K562 (cell line): ENCODE results near the gene PKD2. TPM values are rescaled to one million over a fixed set of nuclear protein-coding genes. Genes with fewer than 3 reads are reported as not detected.

Experiments
- ATAC-seq: fragments of 200-7000 bp; cut with Tn5 transposase; 3 replicates; pipeline ENCODE4 v1.9.1; 2020; ENCODE audit warnings: moderate library complexity
- Bru-seq: library from RNA; stranded (reverse); fragments of 400-500 nt; gene quantifications from one replicate; lab custom pipeline; 2021; lab: Mats Ljungman, UMichigan
- BruChase-seq, 2 experiments: library from RNA; stranded (reverse); fragments of 400-500 nt; gene quantifications; one replicate each; lab custom pipeline; 2021; lab: Mats Ljungman, UMichigan
- BruUV-seq: library from RNA; stranded (reverse); fragments of 400-500 nt; replicated peaks from 2 replicates; lab custom pipeline; 2021; lab: Mats Ljungman, UMichigan
- CTCF ChIA-PET: fragments of 300-600 bp; formaldehyde crosslinking; extraction: SDS; loops from one replicate; lab custom pipeline; 2021; ENCODE audit warnings: low intra/inter-chr PET ratio; lab: Yijun Ruan, JAX
- POLR2A ChIA-PET: fragments of 300-600, 350-650 bp; sonication (Branson Sonifier 250); formaldehyde crosslinking; extraction: SDS; loops from one replicate; lab custom pipeline; 2021; ENCODE audit warnings: antibody characterized with exemption, inconsistent platforms; lab: Yijun Ruan, JAX
- DNase-seq, 4 experiments: peaks; one replicate each; pipeline versions ENCODE4 v3.0.0 to v3.0.0-alpha.2; 2011 to 2018; ENCODE audit warnings: low spot score in 3 of 4, mixed read lengths in 3 of 4; ENCODE audit errors: extremely low read depth in 1 of 4
- FAIRE-seq: peaks from 2 replicates; lab custom pipeline; 2011; peaks lifted over from hg19 to GRCh38; lab: Jason Lieb, UNC
- H2AFZ ChIP-seq: 2 replicates; pipeline ENCODE4 v1.6.0; 2011; ENCODE audit warnings: low read depth, low read length, control low read depth, inconsistent platforms
- H3K27ac ChIP-seq: fragments of 200-600 bp; 3 replicates; pipeline ENCODE4 v1.8.0; 2011; ENCODE audit warnings: low read depth, mild to moderate bottlenecking, control low read depth, inconsistent platforms, low read length, moderate library complexity, mixed read lengths; ENCODE audit errors: extremely low read depth
- H3K27me3 ChIP-seq, 2 experiments: fragments of 300-600 bp in 1 of 2; 2 replicates in 1 of 2; 3 replicates in 1 of 2; pipeline versions ENCODE4 v1.6.0 to v1.8.0; 2011; ENCODE audit warnings: inconsistent platforms in 2 of 2, low read length in 2 of 2, mild to moderate bottlenecking in 1 of 2, mixed read lengths in 1 of 2, moderate library complexity in 1 of 2; ENCODE audit not compliant: control insufficient read depth in 2 of 2, insufficient read depth in 2 of 2
- H3K36me3 ChIP-seq: fragments of 300-600 bp; 3 replicates; pipeline ENCODE4 v1.8.0; 2011; ENCODE audit warnings: mild to moderate bottlenecking, low read length, inconsistent platforms; ENCODE audit not compliant: control insufficient read depth, insufficient read depth
- H3K4me1 ChIP-seq, 2 experiments: fragments of 200-600 bp in 1 of 2; replicated peaks in 1 of 2; 2 replicates in 1 of 2; 3 replicates in 1 of 2; pipeline versions ENCODE4 v1.5.1 to v1.8.0; 2011; ENCODE audit warnings: inconsistent platforms in 2 of 2, low read length in 2 of 2, mild to moderate bottlenecking in 1 of 2, mixed read lengths in 1 of 2, moderate library complexity in 1 of 2; ENCODE audit not compliant: control insufficient read depth in 2 of 2, insufficient read depth in 2 of 2
- H3K4me2 ChIP-seq: 2 replicates; pipeline ENCODE4 v1.6.1; 2011; ENCODE audit warnings: low read length, control low read depth, inconsistent platforms, mixed read lengths; ENCODE audit not compliant: insufficient read depth
- H3K4me3 ChIP-seq: fragments of 200-600 bp; sonication (generic), shearing (Covaris generic); 2 replicates; pipeline ENCODE4 v1.5.1; 2016; ENCODE audit warnings: control low read depth, inconsistent platforms
- H3K79me2 ChIP-seq: fragments of 200-600 bp; 3 replicates; pipeline ENCODE4 v1.8.0; 2011; ENCODE audit warnings: low read length, inconsistent platforms; ENCODE audit not compliant: control insufficient read depth, insufficient read depth
- H3K9ac ChIP-seq, 2 experiments: 2 replicates each; pipeline versions ENCODE4 v1.6.0 to v1.6.1; 2011; ENCODE audit warnings: low read depth in 2 of 2, low read length in 2 of 2, control low read depth in 1 of 2, inconsistent platforms in 1 of 2, mild to moderate bottlenecking in 1 of 2, mixed read lengths in 1 of 2; ENCODE audit not compliant: insufficient read depth in 1 of 2
- H3K9me1 ChIP-seq: one replicate; pipeline ENCODE4 v1.6.0; 2011; ENCODE audit warnings: inconsistent platforms, mild to moderate bottlenecking, low read length, moderate library complexity; ENCODE audit not compliant: control insufficient read depth, insufficient read depth
- H3K9me3 ChIP-seq: replicated peaks from 2 replicates; pipeline ENCODE4 v1.5.1; 2011; ENCODE audit warnings: low read depth, low read length, inconsistent platforms; ENCODE audit not compliant: control insufficient read depth, insufficient read depth
- H4K20me1 ChIP-seq: replicated peaks from 2 replicates; pipeline ENCODE4 v1.6.1; 2011; ENCODE audit warnings: low read length, inconsistent platforms, mixed read lengths; ENCODE audit not compliant: control insufficient read depth, insufficient read depth
- ARID2 ChIP-seq: fragments of 450-650 bp; IDR thresholded peaks from 2 replicates; pipeline ENCODE4 v1.6.1; 2017; ENCODE audit warnings: antibody characterized with exemption, mild to moderate bottlenecking
- CXXC5 ChIP-seq: fragments of 250-450 bp; sonication (Bioruptor Pico); IDR thresholded peaks from 2 replicates; pipeline ENCODE4 v1.8.0; 2022; ENCODE audit warnings: inconsistent platforms, mild to moderate bottlenecking, moderate library complexity
- EGR1 ChIP-seq: fragments of 450-650 bp; conservative IDR thresholded peaks from 2 replicates; pipeline ENCODE4 v1.6.1; 2017; ENCODE audit warnings: mild to moderate bottlenecking
- ETS1 ChIP-seq: conservative IDR thresholded peaks from 2 replicates; pipeline ENCODE4 v1.6.1; 2011; ENCODE audit warnings: low read depth, mild to moderate bottlenecking, low read length; ENCODE audit not compliant: control insufficient read depth
- HMG20A ChIP-seq: fragments of 450-650 bp; formaldehyde crosslinking; conservative IDR thresholded peaks from 2 replicates; pipeline ENCODE4 v1.4.0; 2020; ENCODE audit warnings: mild to moderate bottlenecking, mixed read lengths
- KLF10 ChIP-seq: fragments of 250-450 bp; sonication (Bioruptor Pico); IDR thresholded peaks from 2 replicates; pipeline ENCODE4 v1.6.1; 2021; ENCODE audit warnings: matching md5 sums
- MAFF ChIP-seq: IDR thresholded peaks from 2 replicates; pipeline ENCODE4 v1.6.1; 2012; ENCODE audit warnings: low read length, improper control_type of control experiment
- MED1 ChIP-seq: sonication (generic); formaldehyde crosslinking; IDR thresholded peaks from 2 replicates; pipeline ENCODE4 v1.8.1; 2023; ENCODE audit warnings: missing genetic modification reagents, borderline replicate concordance
- NCOR1 ChIP-seq: fragments of 450-650 bp; IDR thresholded peaks from 2 replicates; pipeline ENCODE4 v1.6.1; 2016; ENCODE audit warnings: mild to moderate bottlenecking, moderate library complexity
- PHF8 ChIP-seq: fragments of 200-600 bp; sonication (generic); IDR thresholded peaks from 2 replicates; pipeline ENCODE4 v1.6.1; 2012; ENCODE audit warnings: mixed run types, mild to moderate bottlenecking, inconsistent platforms, low read length, moderate library complexity, borderline replicate concordance
- POLR2B ChIP-seq: fragments of 450-650 bp; IDR thresholded peaks from 2 replicates; pipeline ENCODE4 v1.6.1; 2018; ENCODE audit warnings: low read depth; ENCODE audit not compliant: partially characterized antibody
- POLR2G ChIP-seq: fragments of 200-400 bp; formaldehyde crosslinking; IDR thresholded peaks from 2 replicates; pipeline ENCODE4 v1.6.1; 2017; ENCODE audit warnings: low read depth, mild to moderate bottlenecking, antibody characterized with exemption, low read length, moderate library complexity
- RBM39 ChIP-seq: fragments of 200-400 bp; formaldehyde crosslinking; optimal IDR thresholded peaks from 2 replicates; pipeline ENCODE3; 2018; ENCODE audit warnings: low read depth, low read length
- TCF7L2 ChIP-seq: fragments of 150-350 bp; IDR thresholded peaks from 2 replicates; pipeline ENCODE4 v1.6.1; 2016; ENCODE audit warnings: low read depth, mild to moderate bottlenecking, low read length, moderate library complexity
- YY1 ChIP-seq, 3 experiments: IDR thresholded peaks; 2 replicates each; pipeline ENCODE4 v1.6.1; 2011; ENCODE audit warnings: low read length in 2 of 3, mild to moderate bottlenecking in 2 of 3, moderate library complexity in 2 of 3, borderline replicate concordance in 1 of 3, control low read depth in 1 of 3, low read depth in 1 of 3; ENCODE audit not compliant: insufficient read depth in 3 of 3, insufficient replicate concordance in 2 of 3, control insufficient read depth in 1 of 3, insufficient read length in 1 of 3; ENCODE audit errors: extremely low read depth in 1 of 3
- ZNF507 ChIP-seq: conservative IDR thresholded peaks from 2 replicates; pipeline ENCODE4 v1.6.1; 2017; ENCODE audit warnings: missing genetic modification characterization, missing compliant biosample characterization
- WGBS: fragments of 100-300 bp; shearing (Covaris generic); methylation state at CpG from one replicate; pipeline ENCODE4 v1.1.6; 2016; ENCODE audit warnings: low coverage, mixed read lengths; ENCODE audit not compliant: insufficient coverage; ENCODE audit errors: missing lambda C conversion rate; 5-methylcytosine and 5-hydroxymethylcytosine counted together
- in situ Hi-C: fragments of 300-500 bp; cut with MboI; formaldehyde crosslinking; loops from 4 replicates; pipeline ENCODE4 v1.15.0; 2018; ENCODE audit warnings: inconsistent platforms, mixed read lengths
- intact Hi-C: fragments of 100-400 bp; cut with micrococcal nuclease; formaldehyde crosslinking; loops from 2 replicates; pipeline ENCODE4 v1.14.2; 2022
- long read RNA-seq, 3 experiments: library from polyadenylated mRNA in 2 of 3; library from RNA in 1 of 3; unstranded in 2 of 3; stranded (forward) in 1 of 3; transcript quantifications; one replicate each; pipeline ENCODE4 v2.0.0, GENCODE V29; 2019 to 2022
- polyA minus RNA-seq, 3 experiments: library from RNA; depleted of rRNA, polyadenylated mRNA; stranded (reverse); fragments of >200 nt; gene quantifications; 2 replicates each; pipeline ENCODE4 v1.2.3, GENCODE V29; 2011
- polyA plus RNA-seq, 8 experiments: library from polyadenylated mRNA; depleted of rRNA in 4 of 8; stranded (reverse) in 5 of 8; unstranded in 3 of 8; fragments of >200 nt; fragmentation: Nextera tagmentation in 2 of 8; fragmentation: Illumina TruSeq in 1 of 8; extraction: Ambion mirVana in 2 of 8; extraction: Trizol in 1 of 8; gene quantifications; 2 replicates each; pipeline versions ENCODE4 v1.2.1 to v1.2.3, GENCODE V29; 2011 to 2014; ENCODE audit warnings: inconsistent platforms in 1 of 8, missing spikeins in 1 of 8
- total RNA-seq, 7 experiments: library from RNA; depleted of rRNA in 6 of 7; stranded (reverse); fragments of >200 nt in 6 of 7; fragmentation: Illumina TruSeq in 2 of 7; extraction: Trizol in 2 of 7; gene quantifications; 2 replicates each; pipeline versions ENCODE4 v1.2.1 to v1.2.3, GENCODE V29; 2011 to 2021; ENCODE audit warnings: low replicate concordance in 1 of 7

The PKD2 gene
- 1.6 and 2.1 TPM in 2 replicates for total RNA-seq (2011; cell fraction: chromatin; rRNA removed; ENCODE audit: low replicate concordance)
- total RNA-seq (2011; cell fraction: nucleolus; rRNA removed): 0.50 and 1.1 TPM in 2 replicates
- 0.53 and 0.59 TPM in 2 replicates for total RNA-seq (2011; cell fraction: nucleoplasm; rRNA removed)
- total RNA-seq (2014; rRNA removed) (0.12 and 0.45 TPM in 2 replicates), total RNA-seq (2014; rRNA removed; fragmentation: Illumina TruSeq; extraction: Trizol) (0.58 and 0.89 TPM in 2 replicates), total RNA-seq (2015; rRNA removed; fragmentation: Illumina TruSeq; extraction: Trizol) (0.87 and 1.2 TPM in 2 replicates), total RNA-seq (2021) (0.45 and 0.47 TPM in 2 replicates), polyA plus RNA-seq (2011; rRNA removed) (0.35 and 0.57 TPM in 2 replicates), polyA plus RNA-seq (2014; fragmentation: Illumina TruSeq; extraction: Trizol) (0.34 and 0.36 TPM in 2 replicates), polyA plus RNA-seq (2014; fragmentation: Nextera tagmentation; extraction: Ambion mirVana) (under 1 TPM; 0.11 to 0.14 TPM), polyA plus RNA-seq (2014; rRNA removed) (0.38 and 0.49 TPM in 2 replicates), polyA minus RNA-seq (2011; rRNA and poly(A)+ RNA removed) (1.0 and 1.7 TPM in 2 replicates), Bru-seq, nascent RNA (percentile 39 among the genes with signal in this experiment), BruChase-seq, experiment 1, labeled RNA remaining after a 2-hour chase (percentile 39 among the genes with signal in this experiment), BruChase-seq, experiment 2, labeled RNA remaining after a 6-hour chase (percentile 38 among the genes with signal in this experiment)
- polyA plus RNA-seq (2011; cell fraction: cytosol; rRNA removed): 0.06 and 0.34 TPM in 2 replicates
- polyA plus RNA-seq (2011; cell fraction: nucleus; rRNA removed): 0.53 and 1.3 TPM in 2 replicates
- polyA plus RNA-seq (2012): 0.39 and 0.96 TPM in 2 replicates
- 0.29 and 0.64 TPM in 2 replicates for polyA minus RNA-seq (2011; cell fraction: cytosol; rRNA and poly(A)+ RNA removed)
- polyA minus RNA-seq (2011; cell fraction: nucleus; rRNA and poly(A)+ RNA removed): 0.27 and 1.1 TPM in 2 replicates
- long read RNA-seq, experiment 1, partial matches to known transcripts: 1 of 4 reads
- long read RNA-seq, experiment 1, other reads (novel, unspliced or antisense): 3 of 4 reads
- long read RNA-seq, experiment 2: 0 reads
- long read RNA-seq, experiment 3: 0 reads

DNA sequence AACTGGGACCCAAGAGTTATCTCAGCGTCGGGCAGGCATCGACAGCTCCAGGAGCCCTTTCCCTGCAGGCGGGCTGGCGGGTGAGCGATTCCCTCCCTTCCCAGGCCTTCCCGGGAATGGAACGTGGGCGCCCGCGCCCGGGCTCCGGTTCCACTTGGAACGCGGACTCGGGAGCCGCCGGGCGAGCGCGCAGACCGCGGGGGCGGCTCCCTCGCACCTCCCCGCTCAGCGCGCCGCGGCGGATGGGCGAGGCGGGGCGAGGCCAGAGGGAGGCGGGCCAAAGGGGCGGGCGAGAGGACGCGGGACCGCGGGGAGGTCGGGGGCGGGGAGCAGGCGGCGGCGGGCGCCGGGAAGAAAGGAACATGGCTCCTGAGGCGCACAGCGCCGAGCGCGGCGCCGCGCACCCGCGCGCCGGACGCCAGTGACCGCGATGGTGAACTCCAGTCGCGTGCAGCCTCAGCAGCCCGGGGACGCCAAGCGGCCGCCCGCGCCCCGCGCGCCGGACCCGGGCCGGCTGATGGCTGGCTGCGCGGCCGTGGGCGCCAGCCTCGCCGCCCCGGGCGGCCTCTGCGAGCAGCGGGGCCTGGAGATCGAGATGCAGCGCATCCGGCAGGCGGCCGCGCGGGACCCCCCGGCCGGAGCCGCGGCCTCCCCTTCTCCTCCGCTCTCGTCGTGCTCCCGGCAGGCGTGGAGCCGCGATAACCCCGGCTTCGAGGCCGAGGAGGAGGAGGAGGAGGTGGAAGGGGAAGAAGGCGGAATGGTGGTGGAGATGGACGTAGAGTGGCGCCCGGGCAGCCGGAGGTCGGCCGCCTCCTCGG, at the start of gene PKD2:
Gene PKD2 (plus strand): TSS at position 332 of the 818 bp plus-strand sequence. CDS start 99 bp downstream, at position 431.
- BruUV-seq: no TSS peak
- H3K9me3 ChIP-seq: no peaks in the 10 kb centered on the region
- ATAC-seq: peak; percentile 98
- peak within 1 kb of the TSS; percentile 46 for H3K4me3 ChIP-seq
- H2AFZ ChIP-seq: peak within 1 kb of the TSS; percentile 45
- peak within 1 kb of the TSS in 1 of 2 experiments; percentile 85; a peak in 2 of 4 replicates for H3K9ac ChIP-seq
- H3K4me2 ChIP-seq: peak within 1 kb of the TSS; percentile 72
- H3K36me3 ChIP-seq: no peaks in the 10 kb centered on the region
- H3K27ac ChIP-seq: no peak within 1 kb of the TSS
- no peak for FAIRE-seq
- H3K4me1 ChIP-seq: peaks cover 4 to 15% of the 10 kb centered on the region in 2 experiments; a peak in 3 of 5 replicates
- peak; percentile 80 to 85 (median 83) for DNase-seq
- peaks cover 7% of the 10 kb centered on the region; the same call in 1 of the 2 replicates for H4K20me1 ChIP-seq
- H3K27me3 ChIP-seq: peaks cover 17 to 20% of the 10 kb centered on the region in 2 experiments; a peak in 4 of 5 replicates
- POLR2A ChIA-PET: interaction anchor here (0.6 kb wide), 1 partner anchor 476 kb away, joined by 3 read pairs; no protein-coding TSS in a partner anchor
- in situ Hi-C loops: no loop called here
- no peaks in the 10 kb centered on the region for H3K79me2 ChIP-seq
- no peaks in the 10 kb centered on the region for H3K9me1 ChIP-seq
- CTCF ChIA-PET: no interaction called here
- WGBS: 3% methylated on average over 11 of the region's 116 CpGs
- intact Hi-C loops: no loop called here
- TF ChIP-seq POLR2B (no peak), KLF10 (no peak), EGR1 (peak; percentile 34; the same call in 1 of the 2 replicates), HMG20A (no peak), TCF7L2 (no peak), PHF8 (peak; percentile 41; the same call in 1 of the 2 replicates), NCOR1 (no peak), ZNF507 (tag) (no peak), MAFF (no peak), ARID2 (no peak), MED1 (no peak), CXXC5 (peak; percentile 54), POLR2G (peak; percentile 50; the same call in 1 of the 2 replicates), YY1 (IDR thresholded peaks at IDR 0.05; ENCODE audit: borderline replicate concordance in 1 of 3, control insufficient read depth in 1 of 3, extremely low read depth in 1 of 3, insufficient read depth in 3 of 3, insufficient read length in 1 of 3, insufficient replicate concordance in 2 of 3, low read depth in 1 of 3, low read length in 2 of 3) (peak; percentile 17 to 73 (median 43)), RBM39 (no peak), ETS1 (no peak)
